ENCODE measurements around the gene TNFSF10.

TNFSF10 gene

DNA sequence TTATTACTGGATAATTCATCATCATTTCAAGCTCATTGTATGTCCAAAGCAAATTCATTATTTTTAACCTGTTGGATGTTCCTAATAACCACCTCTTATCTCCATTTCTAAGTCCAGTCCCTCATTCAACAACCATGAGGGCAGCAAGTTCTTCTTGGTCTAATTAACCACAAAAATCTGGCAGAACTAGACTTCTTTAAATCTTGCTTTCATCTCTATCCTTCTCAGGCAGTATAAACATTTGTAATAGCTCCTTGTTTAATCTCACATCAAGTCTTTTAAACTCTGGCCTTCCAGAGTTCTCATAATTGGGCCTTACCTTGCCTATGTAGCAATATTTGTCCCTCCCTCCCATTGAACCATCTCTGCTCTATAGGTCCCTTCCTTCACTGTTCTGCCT, 57.9 kb downstream of the TNFSF10 start:
- Histone ChIP-seq H3K9ac (no peak overlapping the region), H3K4me2 (no peak overlapping the region), H4K20me1 (no peaks in the 10 kb centered on the region), H3K27me3 (no peaks in the 10 kb centered on the region), H3K9me3 (no peaks in the 10 kb centered on the region), H3K36me3 (no peaks in the 10 kb centered on the region), H3K27ac (no peak overlapping the region), H3K4me1 (no peaks in the 10 kb centered on the region), H3K4me3 (no peak overlapping the region)
- no peak for TF ChIP-seq Cebpa-rat (IDR thresholded peaks at IDR 0.05)

DNA sequence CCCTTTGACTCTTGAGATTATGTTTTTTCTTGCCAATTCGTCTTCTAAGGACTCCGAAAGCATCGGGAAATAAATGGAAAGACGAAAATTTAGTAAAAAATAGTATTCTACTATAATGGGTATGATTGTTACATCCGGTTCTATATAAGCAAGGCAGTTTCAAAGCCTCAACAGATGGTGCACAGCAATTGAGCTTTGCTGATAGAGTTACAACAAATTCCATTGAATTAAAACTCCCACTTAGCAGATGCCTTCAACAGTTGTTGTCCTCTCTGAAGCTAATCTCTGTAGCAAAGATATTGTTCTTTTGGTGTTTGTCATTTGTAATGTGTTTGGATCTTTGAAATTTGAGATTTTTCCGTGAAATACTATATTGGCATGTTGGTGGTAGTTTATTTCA, 58.9 kb downstream of the TNFSF10 start:
- Histone ChIP-seq H3K27me3 (no peaks in the 10 kb centered on the region), H3K4me2 (no peak overlapping the region), H3K27ac (no peak overlapping the region), H4K20me1 (no peaks in the 10 kb centered on the region), H3K9ac (no peak overlapping the region), H3K4me1 (no peaks in the 10 kb centered on the region), H3K36me3 (no peaks in the 10 kb centered on the region), H3K9me3 (no peaks in the 10 kb centered on the region), H3K4me3 (no peak overlapping the region)
- no peak for TF ChIP-seq Cebpa-rat (IDR thresholded peaks at IDR 0.05)

DNA sequence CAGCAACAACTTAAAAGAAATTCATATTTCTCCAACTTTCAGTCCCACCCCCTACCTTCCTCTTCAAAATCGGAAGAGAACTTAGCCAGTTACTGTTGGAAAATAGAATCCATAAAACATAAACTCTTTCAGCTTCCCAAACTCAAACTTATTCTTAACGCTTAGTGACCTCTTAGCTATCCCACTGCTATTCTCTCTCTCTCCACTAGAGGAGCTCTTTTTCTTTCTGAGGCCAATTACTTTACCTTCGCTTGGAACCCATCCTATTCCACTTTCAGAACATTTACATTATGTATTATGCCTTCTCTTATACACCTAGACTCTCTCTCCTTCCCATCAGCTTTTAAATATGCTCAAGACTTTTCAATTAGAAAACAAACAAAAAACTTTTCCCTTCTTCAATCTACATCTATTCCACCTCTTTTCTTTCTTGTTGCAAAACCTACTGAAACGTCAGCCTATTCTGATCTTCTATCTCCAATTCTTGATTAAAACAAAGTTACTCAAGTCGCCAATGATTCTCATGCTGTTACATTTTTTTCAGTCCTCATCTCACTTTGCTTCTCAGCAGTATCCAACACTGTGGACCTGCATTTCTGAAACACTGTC, 61.6 kb downstream of the TNFSF10 start:
- no peak for TF ChIP-seq Cebpa-rat (IDR thresholded peaks at IDR 0.05)
- H3K9ac ChIP-seq, result no peak overlapping the region
- H4K20me1 ChIP-seq, result no peaks in the 10 kb centered on the region
- no peak overlapping the region for H3K4me3 ChIP-seq
- no peaks in the 10 kb centered on the region for H3K9me3 ChIP-seq
- H3K4me2 ChIP-seq, result no peak overlapping the region
- no peaks in the 10 kb centered on the region for H3K36me3 ChIP-seq
- H3K4me1 ChIP-seq, result no peaks in the 10 kb centered on the region
- no peaks in the 10 kb centered on the region for H3K27me3 ChIP-seq
- H3K27ac ChIP-seq, result no peak overlapping the region

DNA sequence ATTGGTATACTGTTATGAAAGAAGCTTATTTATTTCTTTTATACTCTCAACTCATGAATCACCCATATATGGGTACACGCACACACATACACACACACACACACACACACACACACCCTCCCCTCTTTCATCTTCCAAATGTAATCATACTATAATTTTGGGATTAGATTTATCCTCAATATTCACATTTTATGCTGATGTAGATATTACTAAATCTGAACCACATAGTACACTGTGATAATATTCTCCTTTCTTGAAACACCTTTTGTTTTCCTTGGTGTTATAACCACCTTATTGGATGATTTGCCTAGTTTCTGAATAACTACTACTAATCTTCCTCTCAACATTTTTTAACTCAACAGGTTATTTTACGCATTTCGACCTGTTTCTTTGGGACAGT, 66.8 kb downstream of the TNFSF10 start:
- H3K27me3 ChIP-seq, result no peaks in the 10 kb centered on the region
- H3K9me3 ChIP-seq, result no peaks in the 10 kb centered on the region
- TF ChIP-seq Cebpa-rat (IDR thresholded peaks at IDR 0.05), result no peak
- no peaks in the 10 kb centered on the region for H4K20me1 ChIP-seq
- H3K9ac ChIP-seq, result no peak overlapping the region
- no peak overlapping the region for H3K27ac ChIP-seq
- no peaks in the 10 kb centered on the region for H3K36me3 ChIP-seq
- no peak overlapping the region for H3K4me3 ChIP-seq
- no peak overlapping the region for H3K4me2 ChIP-seq
- no peaks in the 10 kb centered on the region for H3K4me1 ChIP-seq
